CD4-positive, alpha-beta memory T cell (primary cell): Measurements from ENCODE around the gene DEF6. TPM values are rescaled to one million over a fixed set of nuclear protein-coding genes. Genes with fewer than 3 reads are reported as not detected.
"Not testable (repeated sequence)": the region's sequence is repeated elsewhere in the genome, so short reads cannot be mapped to it uniquely, and the experiment has no call there.

Source experiments
- CTCF ChIA-PET: fragments of 350-600 bp; sonication (Branson Sonifier 250); formaldehyde crosslinking; loops from one replicate; lab custom pipeline; 2021; ENCODE audit warnings: inconsistent platforms; ENCODE audit not compliant: partially characterized antibody; lab: Charles Lee
- POLR2A ChIA-PET: fragments of 350-600 bp; sonication (Branson Sonifier 250); formaldehyde crosslinking; loops from one replicate; lab custom pipeline; 2021; ENCODE audit not compliant: partially characterized antibody; lab: Charles Lee
- DNase-seq, 5 donors: peaks; one replicate each; pipeline versions ENCODE4 v3.0.0 to v3.0.0-alpha.2; 2020 to 2022; ENCODE audit warnings: mixed read lengths in 1 of 5
- H3K27ac ChIP-seq: one replicate; pipeline ENCODE4 v1.7.0; 2013; ENCODE audit warnings: low read depth, low read length
- H3K27me3 ChIP-seq: 2 replicates; pipeline ENCODE4 v1.7.0; 2013; ENCODE audit warnings: mild to moderate bottlenecking, low read length, moderate library complexity; ENCODE audit not compliant: insufficient read depth
- H3K36me3 ChIP-seq: 2 replicates; pipeline ENCODE4 v1.7.0; 2013; ENCODE audit warnings: mild to moderate bottlenecking, low read length, moderate library complexity; ENCODE audit not compliant: insufficient read depth
- H3K4me1 ChIP-seq: 2 replicates; pipeline ENCODE4 v1.7.0; 2013; ENCODE audit warnings: mild to moderate bottlenecking, low read length, moderate library complexity; ENCODE audit not compliant: insufficient read depth
- H3K4me3 ChIP-seq, 2 donors: one replicate each; pipeline ENCODE4 v1.7.0; 2013; ENCODE audit warnings: low read length in 2 of 2, mild to moderate bottlenecking in 1 of 2
- H3K9me3 ChIP-seq, 2 donors: one replicate each; pipeline ENCODE4 v1.7.0; 2013; ENCODE audit warnings: low read length in 2 of 2, control low read depth in 1 of 2; ENCODE audit not compliant: control insufficient read depth in 1 of 2
- H3K27ac Mint-ChIP-seq, 7 donors: one replicate each; pipeline ENCODE4 v1.8.0; 2020 to 2021; ENCODE audit warnings: mixed read lengths in 7 of 7, mild to moderate bottlenecking in 6 of 7, inconsistent platforms in 3 of 7, moderate library complexity in 3 of 7
- H3K27me3 Mint-ChIP-seq, 2 donors: one replicate each; pipeline ENCODE4 v1.8.0; 2020 to 2021; ENCODE audit warnings: mixed read lengths in 2 of 2
- H3K36me3 Mint-ChIP-seq, 2 donors: one replicate each; pipeline ENCODE4 v1.8.0; 2020 to 2021; ENCODE audit warnings: mixed read lengths in 2 of 2, inconsistent platforms in 1 of 2, mild to moderate bottlenecking in 1 of 2
- H3K4me1 Mint-ChIP-seq, 4 donors: one replicate each; pipeline ENCODE4 v1.8.0; 2020 to 2021; ENCODE audit warnings: mixed read lengths in 4 of 4, mild to moderate bottlenecking in 1 of 4
- H3K4me3 Mint-ChIP-seq, 8 donors: one replicate each; pipeline ENCODE4 v1.8.0; 2020 to 2021; ENCODE audit warnings: mixed read lengths in 8 of 8, mild to moderate bottlenecking in 7 of 8, moderate library complexity in 6 of 8, inconsistent platforms in 3 of 8
- H3K9me3 Mint-ChIP-seq, 8 donors: one replicate each; pipeline ENCODE4 v1.8.0; 2020 to 2021; ENCODE audit warnings: mixed read lengths in 8 of 8, mild to moderate bottlenecking in 5 of 8, inconsistent platforms in 3 of 8, moderate library complexity in 1 of 8
- intact Hi-C: fragments of 100-400 bp; cut with micrococcal nuclease; formaldehyde crosslinking; loops from one replicate; pipeline ENCODE4 v1.15.1; 2023
- polyA plus RNA-seq, 2 donors: library from polyadenylated mRNA; unstranded; fragments of 300-500 nt; fragmentation: Illumina TruSeq; gene quantifications; one replicate each; pipeline ENCODE4 v1.2.3, GENCODE V29; 2021
- total RNA-seq, 2 experiments: library from RNA; stranded (reverse); gene quantifications; one replicate each; pipeline ENCODE4 v1.2.3, GENCODE V29; 2021

The DEF6 gene
- total and polyA plus RNA-seq, 4 experiments from 2014 or later = 77.3 to 236 (median 201) TPM

DNA sequence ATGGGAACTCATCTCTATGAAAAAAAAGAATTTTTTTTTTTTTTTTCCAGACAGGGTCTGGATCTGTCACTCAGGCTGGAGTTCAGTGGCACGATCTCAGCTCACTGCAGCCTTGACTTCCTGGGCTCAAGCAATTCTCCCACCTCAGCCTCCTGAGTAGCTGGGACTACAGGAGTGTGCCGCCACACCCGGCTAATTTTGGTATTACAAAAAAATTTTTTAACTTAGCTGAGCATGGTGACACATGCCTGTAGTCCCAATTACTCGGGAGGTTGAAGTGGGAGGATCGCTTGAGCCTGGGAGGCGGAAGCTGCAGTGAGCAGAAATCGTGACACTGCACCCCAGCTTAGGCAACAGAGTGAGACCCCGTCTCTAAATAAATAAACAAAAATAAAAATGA lies 7.5 kb downstream of the DEF6 start:
- CTCF ChIA-PET = interaction anchor here (0.7 to 5.0 kb wide), 5 partner anchors 9 to 219 kb away, joined by 3 to 52 read pairs (median 4); partner anchors contain the start of gene PPARD
- peaks cover 50 to 60% of the 10 kb centered on the region in 2 donors for H3K36me3 Mint-ChIP-seq
- no peaks in the 10 kb centered on the region for H3K27me3 ChIP-seq
- peaks cover 91% of the 10 kb centered on the region for H3K4me1 ChIP-seq
- DNase-seq = peak in 3 of 5 donors; percentile 29 to 42 (median 41)
- H3K9me3 Mint-ChIP-seq = no peaks in the 10 kb centered on the region
- peaks cover 16% of the 10 kb centered on the region for H3K36me3 ChIP-seq
- POLR2A ChIA-PET = interaction anchor here (0.7 to 18.2 kb wide), 5 partner anchors 9 to 163 kb away, joined by 3 to 805 read pairs (median 3); partner anchors contain the start of genes PPARD and RPL10A
- H3K27me3 Mint-ChIP-seq = no peaks in the 10 kb centered on the region
- H3K4me3 ChIP-seq = no peak overlapping the region
- no peaks in the 10 kb centered on the region for H3K9me3 ChIP-seq
- peak overlapping the region; percentile 88 for H3K27ac ChIP-seq
- peak overlapping the region in 4 of 8 donors; percentile 39 to 57 (median 48) for H3K4me3 Mint-ChIP-seq
- peaks cover 53 to 92% (median 74%) of the 10 kb centered on the region in 4 donors for H3K4me1 Mint-ChIP-seq
- intact Hi-C loops = no loop called here
- peak overlapping the region; percentile 35 to 99 (median 68) for H3K27ac Mint-ChIP-seq

DNA sequence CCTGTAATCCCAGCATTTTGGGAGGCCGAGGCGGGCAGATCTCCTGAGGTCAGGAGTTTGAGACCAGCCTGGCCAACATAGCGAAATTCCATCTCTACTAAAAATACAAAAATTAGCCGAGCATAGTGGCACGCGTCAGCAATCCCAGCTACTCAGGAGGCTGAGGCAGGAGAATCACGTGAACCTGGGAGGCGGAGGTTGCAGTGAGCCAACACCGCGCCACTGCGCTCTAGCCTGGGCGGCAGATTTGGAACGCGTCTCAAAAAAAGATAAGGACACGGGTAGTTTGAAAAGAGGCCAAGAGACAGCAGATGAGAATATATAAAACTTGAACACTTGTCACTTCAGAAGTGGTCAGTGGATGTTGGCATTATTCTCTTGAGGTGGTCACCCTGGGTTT lies 9.5 kb downstream of the DEF6 start:
- H3K36me3 ChIP-seq = peaks cover 20% of the 10 kb centered on the region
- H3K27me3 Mint-ChIP-seq = not testable (repeated sequence)
- H3K36me3 Mint-ChIP-seq = peaks cover 63% of the 10 kb centered on the region in 2 donors

DNA sequence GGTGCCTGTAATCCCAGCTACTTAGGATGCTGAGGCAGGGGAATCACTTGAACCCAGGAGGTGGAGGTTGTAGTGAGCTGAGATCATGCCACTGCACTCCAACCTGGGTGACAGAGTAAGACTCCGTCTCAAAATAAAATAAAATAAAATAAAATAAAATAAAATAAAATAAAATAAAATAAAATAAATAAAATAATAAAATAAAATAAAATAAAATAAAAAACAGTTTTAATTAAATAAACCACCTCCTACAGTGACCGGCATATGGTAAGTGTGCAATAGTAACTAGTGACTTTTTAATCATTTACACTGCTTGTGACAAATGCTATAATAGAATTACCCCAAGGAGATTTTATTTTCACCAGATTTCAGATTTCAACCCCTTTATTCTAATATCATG lies 10.9 kb downstream of the DEF6 start:
- POLR2A ChIA-PET = interaction anchor here (18.2 to 26.7 kb wide), 2 partner anchors 5 to 12 kb away, joined by 805 read pairs; partner anchors contain the start of gene DEF6
- H3K4me3 Mint-ChIP-seq = peak overlapping the region in 7 of 8 donors; percentile 62 to 92 (median 86)
- DNase-seq, H3K9me3 ChIP-seq, H3K27me3 ChIP-seq, H3K4me3 ChIP-seq, intact Hi-C loops, H3K27ac ChIP-seq, H3K27me3 Mint-ChIP-seq, H3K9me3 Mint-ChIP-seq: not testable (repeated sequence)
- H3K27ac Mint-ChIP-seq = peak overlapping the region; percentile 96 to 99 (median 98)
- Histone ChIP-seq H3K36me3 (peaks cover 20% of the 10 kb centered on the region), H3K4me1 (peaks cover 91% of the 10 kb centered on the region)
- H3K36me3 Mint-ChIP-seq = peaks cover 61 to 64% of the 10 kb centered on the region in 2 donors
- peaks cover 58 to 91% (median 77%) of the 10 kb centered on the region in 4 donors for H3K4me1 Mint-ChIP-seq
- CTCF ChIA-PET = interaction anchor here (1.5 to 9.4 kb wide), 4 partner anchors 8 to 141 kb away, joined by 4 to 109 read pairs (median 32); partner anchors contain the start of gene DEF6

More for the DNA sequence above, 9.5 kb downstream of the DEF6 start:
- POLR2A ChIA-PET = interaction anchor here (18.2 kb wide), 1 partner anchor 14 kb away, joined by 805 read pairs; no protein-coding TSS in a partner anchor
- H3K4me3 ChIP-seq, H3K27ac ChIP-seq, DNase-seq, intact Hi-C loops, H3K9me3 ChIP-seq, H3K27me3 ChIP-seq, H3K9me3 Mint-ChIP-seq: not testable (repeated sequence)
- Mint-ChIP-seq H3K4me3 (peak overlapping the region in 5 of 8 donors; percentile 17 to 55 (median 55)), H3K27ac (peak overlapping the region; percentile 63 to 98 (median 79)), H3K4me1 (peaks cover 59 to 92% (median 76%) of the 10 kb centered on the region in 4 donors)
- peaks cover 91% of the 10 kb centered on the region for H3K4me1 ChIP-seq
- CTCF ChIA-PET = interaction anchor here (1.1 to 5.0 kb wide), 2 partner anchors 8 to 20 kb away, joined by 3 to 52 read pairs; no protein-coding TSS in a partner anchor

DNA sequence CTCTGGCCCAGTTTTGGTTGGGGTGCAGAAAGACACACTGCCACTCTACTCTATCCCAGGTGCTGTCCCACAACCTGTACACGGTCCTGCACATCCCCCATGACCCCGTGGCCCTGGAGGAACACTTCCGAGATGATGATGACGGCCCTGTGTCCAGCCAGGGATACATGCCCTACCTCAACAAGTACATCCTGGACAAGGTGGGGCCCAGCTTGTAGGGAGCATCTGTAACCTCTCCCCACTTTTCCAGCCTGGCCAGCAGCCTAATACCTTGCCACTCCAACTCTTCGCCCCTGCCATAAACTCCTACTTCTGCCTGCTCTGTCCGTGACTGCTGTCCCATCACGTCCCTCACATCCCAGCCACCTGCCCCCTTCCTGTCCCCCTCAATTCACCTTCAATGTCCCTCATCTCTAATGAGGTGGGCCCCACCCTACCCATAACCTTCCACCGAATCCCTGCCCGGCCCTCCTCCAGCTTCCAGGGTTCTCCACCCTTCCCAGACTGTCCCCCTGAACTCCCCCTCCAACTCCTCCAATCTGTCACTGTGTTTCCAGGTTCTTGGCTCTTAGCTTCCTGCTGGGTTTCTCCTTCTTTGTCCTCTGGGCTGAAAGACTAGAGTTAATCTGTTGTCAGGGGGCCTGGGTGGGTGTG lies 12.1 kb downstream of the DEF6 start:
- DNase-seq = no peak
- Mint-ChIP-seq H3K27me3 (no peaks in the 10 kb centered on the region), H3K4me3 (peak overlapping the region; percentile 75 to 92 (median 85)), H3K27ac (peak overlapping the region; percentile 96 to 99 (median 98)), H3K9me3 (no peaks in the 10 kb centered on the region), H3K4me1 (peaks cover 58 to 90% (median 78%) of the 10 kb centered on the region in 4 donors), H3K36me3 (peaks cover 64% of the 10 kb centered on the region in 2 donors)
- Histone ChIP-seq H3K9me3 (no peaks in the 10 kb centered on the region), H3K36me3 (peaks cover 15% of the 10 kb centered on the region), H3K4me3 (peak overlapping the region; percentile 0 to 14), H3K27ac (peak overlapping the region; percentile 78), H3K4me1 (peaks cover 91% of the 10 kb centered on the region), H3K27me3 (no peaks in the 10 kb centered on the region)
- ChIA-PET CTCF (interaction anchor here (1.1 to 9.4 kb wide), 6 partner anchors 9 to 158 kb away, joined by 3 to 109 read pairs (median 16); partner anchors contain the start of genes DEF6 and RPL10A), POLR2A (interaction anchor here (0.8 to 26.7 kb wide), 6 partner anchors 6 to 143 kb away, joined by 3 to 805 read pairs (median 6); partner anchors contain the start of genes DEF6 and PPARD)
- intact Hi-C loops = loop anchor here (2.0 kb wide), 1 partner anchor 17 kb away; no protein-coding TSS in a partner anchor

DNA sequence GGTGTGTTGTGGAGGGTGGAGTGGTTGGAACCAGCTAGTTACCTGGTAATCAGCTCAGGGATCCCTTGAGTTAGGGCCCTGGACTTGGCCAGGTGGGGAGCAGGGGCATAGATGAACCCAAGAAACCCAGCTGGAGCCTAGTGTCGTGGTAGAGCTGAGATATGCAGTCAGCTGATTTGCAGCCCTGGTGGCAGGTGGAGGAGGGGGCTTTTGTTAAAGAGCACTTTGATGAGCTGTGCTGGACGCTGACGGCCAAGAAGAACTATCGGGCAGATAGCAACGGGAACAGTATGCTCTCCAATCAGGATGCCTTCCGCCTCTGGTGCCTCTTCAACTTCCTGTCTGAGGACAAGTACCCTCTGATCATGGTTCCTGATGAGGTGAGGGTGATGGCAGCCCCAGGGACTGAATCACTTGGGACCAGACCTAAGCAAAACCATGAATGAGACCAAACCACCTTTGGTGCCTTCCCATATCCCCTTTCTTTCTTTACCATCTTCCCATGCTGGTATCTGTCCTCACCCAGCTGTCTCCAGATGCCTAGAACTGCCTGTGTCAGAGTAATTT lies 12.7 kb downstream of the DEF6 start:
- peak overlapping the region; percentile 0 to 50 for H3K4me3 ChIP-seq
- H3K36me3 ChIP-seq = peaks cover 15% of the 10 kb centered on the region
- peak overlapping the region; percentile 75 to 92 (median 85) for H3K4me3 Mint-ChIP-seq
- H3K9me3 Mint-ChIP-seq = no peaks in the 10 kb centered on the region
- ChIA-PET CTCF (interaction anchor here (1.1 to 9.4 kb wide), 7 partner anchors 8 to 158 kb away, joined by 3 to 109 read pairs (median 5); partner anchors contain the start of genes DEF6 and RPL10A), POLR2A (interaction anchor here (0.8 to 26.7 kb wide), 6 partner anchors 6 to 142 kb away, joined by 3 to 805 read pairs (median 6); partner anchors contain the start of genes DEF6 and PPARD)
- no peaks in the 10 kb centered on the region for H3K27me3 Mint-ChIP-seq
- H3K27ac ChIP-seq = peak overlapping the region; percentile 78
- H3K27ac Mint-ChIP-seq = peak overlapping the region; percentile 96 to 99 (median 98)
- no peaks in the 10 kb centered on the region for H3K27me3 ChIP-seq
- no peaks in the 10 kb centered on the region for H3K9me3 ChIP-seq
- H3K4me1 ChIP-seq = peaks cover 92% of the 10 kb centered on the region
- peak in 1 of 5 donors; percentile 47 for DNase-seq
- intact Hi-C loops = loop anchor here (2.0 kb wide), 1 partner anchor 16 kb away; no protein-coding TSS in a partner anchor
- peaks cover 60 to 91% (median 82%) of the 10 kb centered on the region in 4 donors for H3K4me1 Mint-ChIP-seq
- H3K36me3 Mint-ChIP-seq = peaks cover 68 to 69% of the 10 kb centered on the region in 2 donors

DNA sequence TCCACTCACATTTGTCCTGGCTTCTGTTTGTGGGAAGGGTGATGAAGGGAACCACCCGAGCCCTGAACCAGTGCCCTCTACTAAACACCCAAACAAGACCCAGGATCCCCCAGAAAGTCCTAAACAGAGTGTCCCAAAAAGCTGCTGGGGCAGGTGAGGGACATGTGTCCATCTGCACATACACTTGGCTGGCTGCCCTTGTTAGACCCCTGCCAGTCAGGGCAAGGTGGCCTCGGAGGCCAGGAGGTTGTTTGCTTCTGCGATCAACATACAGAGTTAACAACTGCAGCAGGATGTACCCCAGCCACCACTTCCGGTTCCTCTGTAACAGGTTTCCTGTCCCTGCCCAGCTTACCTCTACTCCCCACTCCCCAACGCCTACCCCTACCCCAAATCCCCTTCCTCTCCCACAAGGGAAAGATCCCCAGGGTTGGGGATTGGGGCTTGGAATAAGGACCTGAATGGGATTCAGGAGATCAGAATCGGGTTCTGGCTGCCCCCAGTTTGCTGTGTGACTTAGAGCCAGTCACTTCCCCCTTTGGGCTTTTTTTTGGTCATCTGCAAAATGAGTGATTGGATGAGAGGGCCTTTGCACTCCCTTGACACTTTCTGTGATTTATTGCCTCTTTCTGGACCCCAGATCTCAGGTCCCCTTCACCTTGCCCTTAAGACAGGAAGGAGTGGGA lies 13.9 kb downstream of the DEF6 start:
- peaks cover 73 to 76% of the 10 kb centered on the region in 2 donors for H3K36me3 Mint-ChIP-seq
- H3K4me3 ChIP-seq = peak overlapping the region; percentile 50
- intact Hi-C loops = loop anchor here (1.0 to 2.0 kb wide), 2 partner anchors 8 to 15 kb away; no protein-coding TSS in a partner anchor
- peak overlapping the region; percentile 83 to 92 (median 85) for H3K4me3 Mint-ChIP-seq
- H3K27ac Mint-ChIP-seq = peak overlapping the region; percentile 96 to 99 (median 98)
- CTCF ChIA-PET = interaction anchor here (0.9 to 9.4 kb wide), 8 partner anchors 9 to 138 kb away, joined by 3 to 109 read pairs (median 5); partner anchors contain the start of gene DEF6
- H3K9me3 ChIP-seq = no peaks in the 10 kb centered on the region
- H3K27me3 Mint-ChIP-seq = no peaks in the 10 kb centered on the region
- H3K9me3 Mint-ChIP-seq = no peaks in the 10 kb centered on the region
- no peaks in the 10 kb centered on the region for H3K27me3 ChIP-seq
- POLR2A ChIA-PET = interaction anchor here (0.6 to 26.7 kb wide), 10 partner anchors 8 to 421 kb away, joined by 3 to 805 read pairs (median 3); partner anchors contain the start of genes DEF6, PPARD and ZNF76
- peaks cover 18% of the 10 kb centered on the region for H3K36me3 ChIP-seq
- H3K4me1 ChIP-seq = peaks cover 93% of the 10 kb centered on the region
- peaks cover 65 to 98% (median 87%) of the 10 kb centered on the region in 4 donors for H3K4me1 Mint-ChIP-seq
- peak; percentile 50 to 77 (median 65) for DNase-seq
- peak overlapping the region; percentile 78 for H3K27ac ChIP-seq
